Breast epithelium (tissue), 3 donors: ENCODE data around the gene HOXA11.

Source experiments
- CTCF ChIP-seq, 3 donors: fragments of 450-650 bp; IDR thresholded peaks; one replicate each; pipeline ENCODE4 v1.5.1; 2016 to 2017; ENCODE audit warnings: antibody characterized with exemption in 3 of 3, mild to moderate bottlenecking in 3 of 3, moderate library complexity in 3 of 3
- POLR2A ChIP-seq: fragments of 450-650 bp; IDR thresholded peaks from one replicate; pipeline ENCODE4 v1.6.1; 2016; ENCODE audit warnings: antibody characterized with exemption, mild to moderate bottlenecking, moderate library complexity
- POLR2AphosphoS5 ChIP-seq, 3 donors: sonication (generic); formaldehyde crosslinking; IDR thresholded peaks; one replicate each; pipeline ENCODE4 v1.6.1; 2017; ENCODE audit warnings: antibody characterized with exemption in 3 of 3

- TF ChIP-seq POLR2A, result no peak
- no peak for TF ChIP-seq POLR2AphosphoS5 (IDR thresholded peaks at IDR 0.05)
- TF ChIP-seq CTCF (IDR thresholded peaks at IDR 0.05), result no peak
These were observed 28.6 kb upstream of the HOXA11 start for GRCh38 chr7:27213433-27214238.
